Measurements from ENCODE around the gene ARPC5L.

The ARPC5L gene

GRCh38 chr9:124899845-124900244 is 37.9 kb downstream of the ARPC5L start:
- Histone ChIP-seq H3K4ac (ENCODE audit: low read depth, low read length) (no peak overlapping the region), H3K4me2 (ENCODE audit: low read length) (no peak overlapping the region), H3K79me2 (ENCODE audit: control insufficient read depth, insufficient read depth, low read length, poor library complexity) (no peaks in the 10 kb centered on the region), H3K27me3 (ENCODE audit: insufficient read depth, low read length) (no peaks in the 10 kb centered on the region), H3K23ac (ENCODE audit: low read length) (no peak overlapping the region), H3K79me1 (ENCODE audit: low read length) (no peaks in the 10 kb centered on the region), H4K91ac (ENCODE audit: low read depth, low read length) (no peak overlapping the region), H2BK12ac (ENCODE audit: low read length) (no peak overlapping the region), H3K4me3 (ENCODE audit: low read depth, low read length) (peak overlapping the region; percentile 6), H2BK120ac (ENCODE audit: insufficient read depth, low read length, poor library complexity) (no peak overlapping the region), H4K12ac (ENCODE audit: low read depth, low read length) (no peak overlapping the region), H3K9me3 (ENCODE audit: insufficient read depth, low read depth, low read length) (no peaks in the 10 kb centered on the region), H2AK5ac (ENCODE audit: low read length) (no peak overlapping the region), H3K14ac (ENCODE audit: low read length) (no peak overlapping the region), H3K4me1 (ENCODE audit: control insufficient read depth in 1 of 2, insufficient read depth in 2 of 2, low read length in 2 of 2) (no peaks in the 10 kb centered on the region), H3K18ac (ENCODE audit: low read length) (no peak overlapping the region), H2AFZ (ENCODE audit: insufficient read depth, low read length, poor library complexity) (no peak overlapping the region), H4K8ac (ENCODE audit: low read depth, low read length) (no peak overlapping the region), H3K36me3 (ENCODE audit: control insufficient read depth in 1 of 2, insufficient read depth in 2 of 2, low read length in 2 of 2) (peaks cover 19% of the 10 kb centered on the region in 2 experiments), H3K9ac (ENCODE audit: low read length) (no peak overlapping the region), H2BK5ac (ENCODE audit: low read depth, low read length, poor library complexity) (no peak overlapping the region), H3K27ac (ENCODE audit: low read depth, low read length) (no peak overlapping the region)
- no CpG with 5 or more reads among the region's 9 CpGs for WGBS (ENCODE audit: extremely low coverage, insufficient coverage, insufficient read length)
- DNase-seq, result no peak

DNA sequence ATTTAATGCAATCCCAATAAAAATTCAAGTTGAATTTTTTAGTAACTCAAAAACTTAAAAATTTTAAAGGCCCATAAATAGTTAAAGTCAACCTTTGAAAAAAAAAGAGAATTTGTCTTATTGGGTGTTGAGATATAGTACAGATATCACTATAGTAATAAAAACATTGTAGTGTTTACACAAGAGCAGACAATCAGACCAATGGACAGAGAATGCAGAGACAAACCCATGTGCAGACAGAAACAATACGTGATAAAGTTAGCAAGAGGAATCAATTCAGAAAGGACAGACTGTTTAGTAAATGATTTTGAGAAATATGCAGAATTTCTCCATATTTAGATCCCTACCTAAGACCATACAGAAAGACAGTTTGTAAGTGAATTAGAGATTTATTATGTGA is 45.0 kb downstream of the ARPC5L start:
- no peak overlapping the region for H3K23ac ChIP-seq (ENCODE audit: low read length)
- no peak for DNase-seq
- peaks cover 5 to 13% of the 10 kb centered on the region in 2 experiments for H3K36me3 ChIP-seq (ENCODE audit: control insufficient read depth in 1 of 2, insufficient read depth in 2 of 2, low read length in 2 of 2)
- no peak overlapping the region for H2BK5ac ChIP-seq (ENCODE audit: low read depth, low read length, poor library complexity)
- H3K27ac ChIP-seq (ENCODE audit: low read depth, low read length), result no peak overlapping the region
- H2AK5ac ChIP-seq (ENCODE audit: low read length), result no peak overlapping the region
- H3K4me1 ChIP-seq (ENCODE audit: control insufficient read depth in 1 of 2, insufficient read depth in 2 of 2, low read length in 2 of 2), result no peaks in the 10 kb centered on the region
- no peaks in the 10 kb centered on the region for H3K9me3 ChIP-seq (ENCODE audit: insufficient read depth, low read depth, low read length)
- no peak overlapping the region for H3K14ac ChIP-seq (ENCODE audit: low read length)
- no peak overlapping the region for H3K4ac ChIP-seq (ENCODE audit: low read depth, low read length)
- H4K8ac ChIP-seq (ENCODE audit: low read depth, low read length), result no peak overlapping the region
- no peak overlapping the region for H3K4me2 ChIP-seq (ENCODE audit: low read length)
- no peak overlapping the region for H2BK120ac ChIP-seq (ENCODE audit: insufficient read depth, low read length, poor library complexity)
- H3K9ac ChIP-seq (ENCODE audit: low read length), result no peak overlapping the region
- no peaks in the 10 kb centered on the region for H3K79me1 ChIP-seq (ENCODE audit: low read length)
- H3K79me2 ChIP-seq (ENCODE audit: control insufficient read depth, insufficient read depth, low read length, poor library complexity), result no peaks in the 10 kb centered on the region
- no peak overlapping the region for H2BK12ac ChIP-seq (ENCODE audit: low read length)
- H4K91ac ChIP-seq (ENCODE audit: low read depth, low read length), result no peak overlapping the region
- H2AFZ ChIP-seq (ENCODE audit: insufficient read depth, low read length, poor library complexity), result no peak overlapping the region
- no peaks in the 10 kb centered on the region for H3K27me3 ChIP-seq (ENCODE audit: insufficient read depth, low read length)
- H4K12ac ChIP-seq (ENCODE audit: low read depth, low read length), result no peak overlapping the region
- H3K18ac ChIP-seq (ENCODE audit: low read length), result no peak overlapping the region
- no CpG with 5 or more reads among the region's 1 CpG for WGBS (ENCODE audit: extremely low coverage, insufficient coverage, insufficient read length)
- H3K4me3 ChIP-seq (ENCODE audit: low read depth, low read length), result no peak overlapping the region

GRCh38 chr9:124908098-124908497 is 46.2 kb downstream of the ARPC5L start:
- Histone ChIP-seq H2BK5ac (ENCODE audit: low read depth, low read length, poor library complexity) (no peak overlapping the region), H3K4me1 (ENCODE audit: control insufficient read depth in 1 of 2, insufficient read depth in 2 of 2, low read length in 2 of 2) (no peaks in the 10 kb centered on the region), H3K79me2 (ENCODE audit: control insufficient read depth, insufficient read depth, low read length, poor library complexity) (no peaks in the 10 kb centered on the region), H3K36me3 (ENCODE audit: control insufficient read depth in 1 of 2, insufficient read depth in 2 of 2, low read length in 2 of 2) (peaks cover 5 to 15% of the 10 kb centered on the region in 2 experiments), H3K18ac (ENCODE audit: low read length) (no peak overlapping the region), H4K91ac (ENCODE audit: low read depth, low read length) (no peak overlapping the region), H3K9ac (ENCODE audit: low read length) (no peak overlapping the region), H2BK120ac (ENCODE audit: insufficient read depth, low read length, poor library complexity) (no peak overlapping the region), H2AFZ (ENCODE audit: insufficient read depth, low read length, poor library complexity) (no peak overlapping the region), H3K27me3 (ENCODE audit: insufficient read depth, low read length) (no peaks in the 10 kb centered on the region), H3K4me2 (ENCODE audit: low read length) (no peak overlapping the region), H3K14ac (ENCODE audit: low read length) (no peak overlapping the region), H3K23ac (ENCODE audit: low read length) (no peak overlapping the region), H3K79me1 (ENCODE audit: low read length) (no peaks in the 10 kb centered on the region), H3K4ac (ENCODE audit: low read depth, low read length) (no peak overlapping the region), H2BK12ac (ENCODE audit: low read length) (no peak overlapping the region), H3K4me3 (ENCODE audit: low read depth, low read length) (no peak overlapping the region), H3K27ac (ENCODE audit: low read depth, low read length) (no peak overlapping the region), H3K9me3 (ENCODE audit: insufficient read depth, low read depth, low read length) (no peaks in the 10 kb centered on the region), H2AK5ac (ENCODE audit: low read length) (no peak overlapping the region), H4K8ac (ENCODE audit: low read depth, low read length) (no peak overlapping the region), H4K12ac (ENCODE audit: low read depth, low read length) (no peak overlapping the region)
- DNase-seq, result no peak
- no CpG with 5 or more reads among the region's 2 CpGs for WGBS (ENCODE audit: extremely low coverage, insufficient coverage, insufficient read length)

GRCh38 chr9:124911766-124912165 is 49.8 kb downstream of the ARPC5L start:
- no peak overlapping the region for H3K4me3 ChIP-seq (ENCODE audit: low read depth, low read length)
- H3K79me1 ChIP-seq (ENCODE audit: low read length), result no peaks in the 10 kb centered on the region
- H3K9ac ChIP-seq (ENCODE audit: low read length), result no peak overlapping the region
- H3K4me1 ChIP-seq (ENCODE audit: control insufficient read depth in 1 of 2, insufficient read depth in 2 of 2, low read length in 2 of 2), result no peaks in the 10 kb centered on the region
- H2BK120ac ChIP-seq (ENCODE audit: insufficient read depth, low read length, poor library complexity), result no peak overlapping the region
- no peak overlapping the region for H4K8ac ChIP-seq (ENCODE audit: low read depth, low read length)
- H3K79me2 ChIP-seq (ENCODE audit: control insufficient read depth, insufficient read depth, low read length, poor library complexity), result no peaks in the 10 kb centered on the region
- H4K12ac ChIP-seq (ENCODE audit: low read depth, low read length), result no peak overlapping the region
- H2BK12ac ChIP-seq (ENCODE audit: low read length), result no peak overlapping the region
- H3K23ac ChIP-seq (ENCODE audit: low read length), result no peak overlapping the region
- no peak overlapping the region for H2AK5ac ChIP-seq (ENCODE audit: low read length)
- H4K91ac ChIP-seq (ENCODE audit: low read depth, low read length), result no peak overlapping the region
- no peak for DNase-seq
- no peak overlapping the region for H2BK5ac ChIP-seq (ENCODE audit: low read depth, low read length, poor library complexity)
- H3K9me3 ChIP-seq (ENCODE audit: insufficient read depth, low read depth, low read length), result no peaks in the 10 kb centered on the region
- H3K27me3 ChIP-seq (ENCODE audit: insufficient read depth, low read length), result no peaks in the 10 kb centered on the region
- H2AFZ ChIP-seq (ENCODE audit: insufficient read depth, low read length, poor library complexity), result no peak overlapping the region
- no peak overlapping the region for H3K4ac ChIP-seq (ENCODE audit: low read depth, low read length)
- no peak overlapping the region for H3K18ac ChIP-seq (ENCODE audit: low read length)
- no peak overlapping the region for H3K4me2 ChIP-seq (ENCODE audit: low read length)
- no peak overlapping the region for H3K27ac ChIP-seq (ENCODE audit: low read depth, low read length)
- no CpG with 5 or more reads among the region's 1 CpG for WGBS (ENCODE audit: extremely low coverage, insufficient coverage, insufficient read length)
- peaks cover 2 to 21% of the 10 kb centered on the region in 2 experiments for H3K36me3 ChIP-seq (ENCODE audit: control insufficient read depth in 1 of 2, insufficient read depth in 2 of 2, low read length in 2 of 2)
- no peak overlapping the region for H3K14ac ChIP-seq (ENCODE audit: low read length)
